Testis (tissue), 3 donors: ENCODE data around the gene SEC11A. TPM values are rescaled to one million over a fixed set of nuclear protein-coding genes. Genes with fewer than 3 reads are reported as not detected.
"Not testable (repeated sequence)": the region's sequence is repeated elsewhere in the genome, so short reads cannot be mapped to it uniquely, and the experiment has no call there.

Experiments
- DNase-seq: peaks from one replicate; pipeline ENCODE4 v3.0.0-alpha.2; 2019
- H3K27ac ChIP-seq, 2 donors: fragments of 200-600 bp; sonication (generic); one replicate each; pipeline ENCODE4 v1.5.1; 2019
- H3K27me3 ChIP-seq: fragments of 200-600 bp; sonication (generic); one replicate; pipeline ENCODE4 v1.5.1; 2019
- H3K36me3 ChIP-seq: fragments of 200-600 bp; sonication (generic); one replicate; pipeline ENCODE4 v1.5.1; 2017; ENCODE audit warnings: low read depth; ENCODE audit errors: missing control alignments
- H3K4me1 ChIP-seq: fragments of 200-600 bp; sonication (generic); one replicate; pipeline ENCODE4 v1.5.1; 2019
- H3K4me3 ChIP-seq, 2 donors: fragments of 200-600 bp; sonication (generic); one replicate each; pipeline ENCODE4 v1.5.1; 2017 to 2019
- H3K9me3 ChIP-seq: fragments of 200-600 bp; sonication (generic); one replicate; pipeline ENCODE4 v1.5.1; 2017
- CTCF ChIP-seq, 3 experiments: fragments of 450-650 bp in 2 of 3; fragments of 200-600 bp in 1 of 3; sonication (generic) in 1 of 3; IDR thresholded peaks; one replicate each; pipeline ENCODE4 v1.5.1; 2016 to 2019; ENCODE audit warnings: antibody characterized with exemption in 3 of 3, mild to moderate bottlenecking in 2 of 3, moderate library complexity in 1 of 3
- POLR2A ChIP-seq: fragments of 450-650 bp; IDR thresholded peaks from one replicate; pipeline ENCODE4 v1.6.1; 2017; ENCODE audit warnings: antibody characterized with exemption, mild to moderate bottlenecking, moderate library complexity
- WGBS, 2 donors: methylation state at CpG; one replicate each; pipeline ENCODE4 v1.1.5; 2018; 5-methylcytosine and 5-hydroxymethylcytosine counted together
- intact Hi-C: fragments of 100-400 bp; cut with DNase I; formaldehyde crosslinking; loops from one replicate; pipeline ENCODE4 v1.15.1; 2023; ENCODE audit warnings: low total_unique reads
- polyA plus RNA-seq: library from polyadenylated mRNA; stranded (reverse); fragments of 350-450 nt; fragmentation: Illumina TruSeq; extraction: RNeasy Lipid Tissue Mini Kit (QIAGEN cat#74804); gene quantifications from one replicate; pipeline ENCODE4 v1.2.3, GENCODE V29; 2014; ENCODE audit warnings: low read depth, low replicate concordance; ENCODE audit not compliant: insufficient read depth
- total RNA-seq, 2 donors: library from RNA; depleted of rRNA; stranded (reverse); fragments of >200 nt; gene quantifications; one replicate each; pipeline ENCODE4 v1.2.3, GENCODE V29; 2016

SEC11A gene
- total and polyA plus RNA-seq, 3 donors from 2014 or later: 67.7 to 121 (median 88.9) TPM

- H3K36me3 ChIP-seq: no peaks in the 10 kb centered on the region
- WGBS, 2 donors: 89 to 91% methylated on average over 6 of the region's 6 CpGs
- TF ChIP-seq POLR2A: no peak
- TF ChIP-seq CTCF (IDR thresholded peaks at IDR 0.05): no peak
These were observed 72.1 kb downstream of the SEC11A start for GRCh38 chr15:84643838-84644237.

GRCh38 chr15:84642640-84643039 is 73.3 kb downstream of the SEC11A start:
- H3K9me3 ChIP-seq, H3K4me3 ChIP-seq, H3K4me1 ChIP-seq, intact Hi-C loops, H3K27me3 ChIP-seq, H3K36me3 ChIP-seq, DNase-seq, H3K27ac ChIP-seq: not testable (repeated sequence)
- 70 to 75% methylated on average over 2 of the region's 2 CpGs for WGBS, 2 donors

More at GRCh38 chr15:84643838-84644237, 72.1 kb downstream of the SEC11A start:
- intact Hi-C loops: no loop called here
- H3K27ac ChIP-seq: no peak overlapping the region
- no peaks in the 10 kb centered on the region for H3K27me3 ChIP-seq
- H3K9me3 ChIP-seq: no peaks in the 10 kb centered on the region
- H3K4me3 ChIP-seq: no peak overlapping the region
- DNase-seq: no peak
- H3K4me1 ChIP-seq: peaks cover 3% of the 10 kb centered on the region

GRCh38 chr15:84641871-84642270 is 74.1 kb downstream of the SEC11A start:
- intact Hi-C loops, DNase-seq, H3K4me3 ChIP-seq, H3K4me1 ChIP-seq, H3K27me3 ChIP-seq, H3K9me3 ChIP-seq, H3K36me3 ChIP-seq, H3K27ac ChIP-seq: not testable (repeated sequence)
- 91 to 95% methylated on average over 9 of the region's 9 CpGs for WGBS, 2 donors

- peaks cover 15% of the 10 kb centered on the region for H3K4me1 ChIP-seq
- no peak overlapping the region for H3K4me3 ChIP-seq
- TF ChIP-seq CTCF (IDR thresholded peaks at IDR 0.05): no peak
- TF ChIP-seq POLR2A: no peak
- H3K36me3 ChIP-seq: no peaks in the 10 kb centered on the region
- H3K27ac ChIP-seq: no peak overlapping the region
- H3K9me3 ChIP-seq: no peaks in the 10 kb centered on the region
- WGBS, 2 donors: 73 to 81% methylated on average over 3 of the region's 3 CpGs
- intact Hi-C loops: no loop called here
- no peaks in the 10 kb centered on the region for H3K27me3 ChIP-seq
- no peak for DNase-seq
These were observed 77.8 kb downstream of the SEC11A start for GRCh38 chr15:84638103-84638502.

- WGBS, 2 donors: 20 to 23% methylated on average over 23 of the region's 23 CpGs
- H3K36me3 ChIP-seq: no peaks in the 10 kb centered on the region
- no peak for DNase-seq
- intact Hi-C loops: no loop called here
- H3K27me3 ChIP-seq: no peaks in the 10 kb centered on the region
- peak overlapping the region; percentile 66 for H3K4me3 ChIP-seq
- TF ChIP-seq POLR2A: no peak
- TF ChIP-seq CTCF (IDR thresholded peaks at IDR 0.05): no peak
- H3K9me3 ChIP-seq: no peaks in the 10 kb centered on the region
- peak overlapping the region; percentile 8 to 93 for H3K27ac ChIP-seq
- H3K4me1 ChIP-seq: peaks cover 27% of the 10 kb centered on the region
These were observed 81.6 kb downstream of the SEC11A start for GRCh38 chr15:84634228-84634837.
